GM13977 (cell line): ENCODE measurements around the gene RPE.

Experiments used
- DNase-seq: peaks from one replicate; pipeline ENCODE4 v3.0.0; 2012; ENCODE audit warnings: low spot score
- in situ Hi-C: fragments of 300-500 bp; cut with MboI; formaldehyde crosslinking; loops from one replicate; pipeline ENCODE4 v1.12.0; 2022; ENCODE audit warnings: low sequenced_read_pairs, low pct_unique_long_range_greater_than_20kb, mixed read lengths, inconsistent platforms; ENCODE audit not compliant: unreplicated experiment
- TF ChIP-seq, protein P1 (sequence below): IDR thresholded peaks from 2 replicates; pipeline ENCODE4 v1.5.1; 2012; ENCODE audit warnings: mild to moderate bottlenecking, control low read depth; ENCODE audit not compliant: insufficient read depth; ENCODE audit errors: extremely low read depth, missing control alignments

Gene RPE

DNA sequence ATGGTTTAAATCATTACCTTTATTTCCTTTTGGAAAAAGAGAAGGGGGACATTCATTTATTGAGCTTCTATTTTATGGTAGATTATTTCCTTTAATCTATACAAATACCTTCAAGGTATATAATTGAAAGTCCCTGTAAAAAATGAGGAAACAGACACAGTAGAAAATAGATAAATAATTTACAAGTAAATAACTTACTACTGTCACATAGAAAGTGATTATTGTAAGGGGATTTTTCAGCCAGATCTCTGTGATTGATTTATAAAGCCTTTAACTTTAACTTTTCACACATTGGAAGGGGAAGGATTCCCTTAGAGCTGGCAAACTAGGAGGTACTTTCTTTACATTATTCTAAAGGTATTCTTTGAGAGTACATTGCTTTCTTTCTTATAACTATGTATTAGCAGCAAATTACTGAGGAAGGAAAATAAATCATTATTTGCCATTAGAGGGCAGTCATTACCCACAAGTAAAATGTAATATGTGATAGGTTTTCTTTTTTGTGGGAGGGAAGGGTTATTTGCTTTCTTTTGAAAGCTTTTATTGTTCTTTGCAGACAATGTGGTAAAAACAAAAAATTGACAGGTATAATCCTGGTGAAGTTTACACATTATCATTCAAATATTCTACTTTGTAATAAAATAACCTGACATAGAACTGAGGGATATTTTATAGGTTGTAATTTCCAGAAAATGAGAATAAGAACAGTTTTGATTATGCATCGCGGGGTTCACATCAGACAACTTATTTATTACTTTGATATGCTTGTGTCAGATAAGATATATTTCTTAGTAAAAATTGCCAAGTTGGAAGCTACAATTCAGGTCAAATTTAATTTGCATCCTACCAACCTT, 24.8 kb upstream of the RPE start:
- TF ChIP-seq, protein P1, sequence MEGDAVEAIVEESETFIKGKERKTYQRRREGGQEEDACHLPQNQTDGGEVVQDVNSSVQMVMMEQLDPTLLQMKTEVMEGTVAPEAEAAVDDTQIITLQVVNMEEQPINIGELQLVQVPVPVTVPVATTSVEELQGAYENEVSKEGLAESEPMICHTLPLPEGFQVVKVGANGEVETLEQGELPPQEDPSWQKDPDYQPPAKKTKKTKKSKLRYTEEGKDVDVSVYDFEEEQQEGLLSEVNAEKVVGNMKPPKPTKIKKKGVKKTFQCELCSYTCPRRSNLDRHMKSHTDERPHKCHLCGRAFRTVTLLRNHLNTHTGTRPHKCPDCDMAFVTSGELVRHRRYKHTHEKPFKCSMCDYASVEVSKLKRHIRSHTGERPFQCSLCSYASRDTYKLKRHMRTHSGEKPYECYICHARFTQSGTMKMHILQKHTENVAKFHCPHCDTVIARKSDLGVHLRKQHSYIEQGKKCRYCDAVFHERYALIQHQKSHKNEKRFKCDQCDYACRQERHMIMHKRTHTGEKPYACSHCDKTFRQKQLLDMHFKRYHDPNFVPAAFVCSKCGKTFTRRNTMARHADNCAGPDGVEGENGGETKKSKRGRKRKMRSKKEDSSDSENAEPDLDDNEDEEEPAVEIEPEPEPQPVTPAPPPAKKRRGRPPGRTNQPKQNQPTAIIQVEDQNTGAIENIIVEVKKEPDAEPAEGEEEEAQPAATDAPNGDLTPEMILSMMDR = peak; percentile 48
- in situ Hi-C loops = loop anchor here (10.0 kb wide), 1 partner anchor 217 kb away; no protein-coding TSS in a partner anchor
- DNase-seq = peak; percentile 36

DNA sequence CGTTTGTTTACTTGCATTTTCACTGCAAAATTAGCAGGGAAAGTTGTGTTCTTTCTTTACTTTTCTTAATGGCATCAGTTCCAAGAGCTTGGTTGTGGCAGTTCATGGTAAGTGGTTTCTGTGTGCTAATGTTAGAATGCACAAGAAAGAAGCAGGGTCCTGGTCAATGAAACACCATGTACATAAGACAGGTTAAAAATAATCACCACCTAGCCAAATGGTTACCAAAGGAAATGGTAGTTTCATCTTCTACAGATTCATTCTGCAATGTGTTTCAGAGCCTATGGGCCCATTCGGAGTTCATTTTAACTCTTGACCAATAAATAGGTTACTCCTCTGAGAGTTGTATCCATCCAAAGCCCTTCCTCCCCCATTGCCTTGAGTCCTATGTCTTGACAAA, 18.1 kb upstream of the RPE start:
- DNase-seq = no peak
- in situ Hi-C loops = no loop called here
- TF ChIP-seq, protein P1 = no peak

GRCh38 chr2:209985874-209986273, 16.6 kb upstream of the RPE start:
- no peak for DNase-seq
- in situ Hi-C loops = no loop called here
- TF ChIP-seq, protein P1 = no peak

DNA sequence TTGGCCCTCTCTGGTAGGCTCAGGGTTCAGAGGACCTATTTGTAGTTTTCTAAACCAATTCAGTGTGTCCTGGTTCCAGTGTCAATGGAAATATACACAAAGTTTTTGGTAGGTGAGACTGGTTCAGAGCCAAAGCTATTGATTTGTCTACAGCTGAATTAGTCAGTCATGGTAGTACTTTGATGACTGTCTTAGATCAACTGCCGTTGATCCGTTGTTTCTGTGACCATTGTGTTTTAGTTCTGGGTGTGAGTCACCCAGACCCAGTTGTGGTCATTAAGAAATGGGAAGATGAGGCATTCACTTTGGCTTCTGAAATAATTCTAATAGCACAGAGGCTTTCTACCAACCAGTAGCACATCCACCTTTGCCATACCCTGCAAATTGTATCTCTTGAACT, 16.0 kb upstream of the RPE start:
- in situ Hi-C loops = no loop called here
- no peak for DNase-seq
- TF ChIP-seq, protein P1 = no peak

- TF ChIP-seq, protein P1 = no peak
- no peak for DNase-seq
- in situ Hi-C loops = no loop called here
Observed at GRCh38 chr2:209988010-209988409, 14.4 kb upstream of the RPE start.

- DNase-seq = no peak
- in situ Hi-C loops = no loop called here
- TF ChIP-seq, protein P1 = no peak
Observed at GRCh38 chr2:209990838-209991237, 11.6 kb upstream of the RPE start.

- in situ Hi-C loops = no loop called here
- DNase-seq = no peak
- TF ChIP-seq, protein P1 = no peak
Observed at GRCh38 chr2:209993968-209994367, 8.5 kb upstream of the RPE start.
